HG02943 (cell line): ENCODE measurements around the gene CLDN3.
"Not testable (repeated sequence)": the region's sequence is repeated elsewhere in the genome, so short reads cannot be mapped to it uniquely, and the experiment has no call there.

ENCODE experiments used
- ATAC-seq: cut with Tn5 transposase; IDR thresholded peaks from one replicate; pipeline ENCODE4 v1.9.1; 2021; ENCODE audit warnings: mild to moderate bottlenecking, low read depth, moderate library complexity; ENCODE audit not compliant: unreplicated experiment

CLDN3 gene, protein sequence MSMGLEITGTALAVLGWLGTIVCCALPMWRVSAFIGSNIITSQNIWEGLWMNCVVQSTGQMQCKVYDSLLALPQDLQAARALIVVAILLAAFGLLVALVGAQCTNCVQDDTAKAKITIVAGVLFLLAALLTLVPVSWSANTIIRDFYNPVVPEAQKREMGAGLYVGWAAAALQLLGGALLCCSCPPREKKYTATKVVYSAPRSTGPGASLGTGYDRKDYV

DNA sequence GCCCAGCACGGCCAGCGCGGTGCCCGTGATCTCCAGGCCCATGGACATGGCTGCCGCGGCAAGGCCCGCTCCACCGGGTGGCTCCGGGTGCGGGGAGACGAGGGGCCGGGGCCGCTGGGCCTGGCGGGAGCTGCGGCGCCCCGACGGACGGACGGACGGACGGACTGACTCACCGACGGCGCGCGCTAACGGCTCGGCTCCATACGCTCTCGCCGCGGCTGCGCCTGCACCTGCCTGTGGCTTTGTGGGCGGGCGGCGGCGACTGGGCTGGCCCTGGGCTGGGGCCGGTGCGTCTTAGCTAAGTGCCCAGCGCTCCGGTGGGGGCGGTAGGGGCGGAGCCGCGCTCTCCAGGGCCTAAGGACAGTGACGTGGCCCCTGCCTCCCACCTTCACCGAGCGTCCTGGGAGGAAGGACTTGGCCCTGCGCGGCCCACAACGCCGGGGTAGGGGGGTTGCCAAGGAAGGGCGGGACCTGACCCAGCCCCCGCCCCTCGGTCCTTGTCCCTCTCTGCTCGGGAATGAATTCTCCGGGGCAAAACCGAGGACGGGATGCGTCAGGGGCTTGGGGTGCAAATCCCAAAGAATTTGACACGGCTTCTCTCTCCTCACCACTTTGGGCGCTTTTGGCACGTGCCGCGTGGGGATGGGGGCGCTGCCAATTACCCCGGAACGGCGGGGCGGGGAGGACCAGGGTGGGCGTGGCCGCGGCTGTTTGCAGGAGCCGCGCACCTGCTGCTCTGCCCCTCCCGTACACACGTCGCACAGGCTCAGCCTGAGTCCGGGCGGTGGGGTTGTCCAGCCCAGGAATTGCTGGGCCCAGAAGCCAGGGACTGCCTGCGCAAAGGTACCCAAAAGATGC lies at the start of gene CLDN3:
TSS of gene CLDN3 (minus strand) at position 269 of the 858 bp plus-strand sequence. CDS start at position 48, 221 bp downstream.
- ATAC-seq: no peak

DNA sequence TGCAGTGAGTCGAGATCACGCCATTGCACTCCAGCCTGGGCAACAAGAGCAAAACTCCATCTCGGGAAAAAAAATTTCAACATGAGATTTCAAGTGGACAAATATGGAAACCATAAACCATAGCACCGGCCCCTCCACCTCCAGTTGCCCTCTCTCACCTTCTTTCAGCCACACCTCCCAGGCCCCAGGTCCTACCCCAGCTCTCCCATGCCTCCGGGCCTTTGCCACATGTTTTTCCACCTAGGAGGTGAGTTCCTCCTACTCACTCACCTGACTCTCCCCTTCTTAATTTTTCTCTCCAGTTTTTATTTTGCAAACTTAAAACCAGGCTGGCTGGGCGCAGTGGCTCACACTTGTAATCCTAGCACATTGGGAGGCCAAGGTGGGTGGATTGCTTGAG lies 47.1 kb upstream of the CLDN3 start:
- ATAC-seq: no peak

DNA sequence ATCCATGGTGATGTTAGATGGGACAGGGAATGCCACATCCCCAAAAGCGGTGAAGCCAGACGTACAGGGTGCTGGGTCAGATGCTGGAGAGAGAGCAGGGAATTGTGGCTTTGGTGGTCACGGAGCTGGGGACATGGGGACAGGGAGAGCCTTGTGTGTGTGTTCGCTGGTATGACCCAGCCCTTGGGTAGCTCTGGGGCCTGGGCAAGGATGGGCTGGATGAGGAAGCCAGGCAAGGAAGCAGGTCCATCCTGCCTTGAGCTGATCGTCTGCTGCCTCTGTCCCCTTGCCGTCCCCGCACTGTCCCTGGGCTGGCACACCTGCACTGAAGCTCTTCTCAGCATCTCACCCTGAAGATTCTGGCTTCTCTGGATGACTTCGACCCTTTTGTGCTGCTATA lies 45.4 kb upstream of the CLDN3 start:
- no peak for ATAC-seq

DNA sequence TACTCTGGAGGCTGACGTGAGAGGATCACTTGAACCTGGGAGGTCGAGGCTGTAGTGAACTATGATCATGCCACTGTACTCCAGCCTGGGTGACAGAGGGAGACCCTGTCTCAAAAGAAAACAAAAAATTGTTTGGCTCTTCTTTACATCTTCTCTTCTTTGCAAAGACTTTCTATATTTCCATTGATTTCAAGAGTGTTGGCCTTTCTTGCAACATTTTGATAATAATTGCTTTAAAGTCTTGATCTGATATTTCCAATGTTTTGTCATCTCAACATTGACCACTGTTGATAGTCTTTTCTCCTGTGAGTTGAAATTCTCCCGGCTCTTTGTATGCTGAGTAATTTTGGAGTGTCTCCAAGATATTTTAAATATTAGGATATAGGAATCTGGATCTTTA lies 42.9 kb upstream of the CLDN3 start:
- ATAC-seq: no peak

DNA sequence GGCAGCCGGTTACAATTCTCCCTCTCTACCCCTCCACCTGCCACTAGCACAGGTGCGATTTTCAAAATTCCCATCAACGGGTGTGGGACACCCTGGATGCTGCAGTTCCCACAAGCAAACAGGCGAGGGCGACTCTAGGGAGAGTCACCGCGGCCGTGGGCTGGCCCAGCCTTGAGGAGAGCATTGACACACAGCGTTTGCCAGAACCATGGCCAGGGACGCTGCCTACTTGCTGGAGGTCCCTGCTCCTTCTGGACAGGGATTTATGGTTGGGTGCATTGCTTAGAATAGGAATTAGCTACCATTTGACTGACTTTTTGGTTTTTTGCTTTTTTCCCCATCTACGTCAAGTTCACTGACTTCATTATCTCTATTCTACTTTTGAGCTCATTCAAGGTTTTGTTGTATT lies 41.7 kb upstream of the CLDN3 start:
- ATAC-seq: no peak

DNA sequence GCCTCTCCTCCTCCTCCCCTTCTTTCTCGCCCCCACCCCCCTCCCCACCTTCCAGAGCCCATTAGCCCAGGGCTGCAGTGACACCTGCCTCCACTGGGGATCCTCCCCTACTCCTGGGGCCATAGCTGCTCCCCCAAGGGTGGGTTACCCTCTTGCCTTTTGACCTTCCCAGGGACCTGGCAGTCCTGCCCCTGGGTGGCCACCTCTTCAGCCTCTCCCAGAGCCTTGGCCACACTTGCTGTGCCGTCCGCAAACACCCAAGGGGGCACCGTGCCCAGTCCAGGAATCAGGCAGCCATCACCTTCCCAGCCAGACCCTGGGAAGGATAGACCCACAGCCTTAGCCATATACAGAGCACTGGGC lies 40.9 kb upstream of the CLDN3 start:
- no peak for ATAC-seq

DNA sequence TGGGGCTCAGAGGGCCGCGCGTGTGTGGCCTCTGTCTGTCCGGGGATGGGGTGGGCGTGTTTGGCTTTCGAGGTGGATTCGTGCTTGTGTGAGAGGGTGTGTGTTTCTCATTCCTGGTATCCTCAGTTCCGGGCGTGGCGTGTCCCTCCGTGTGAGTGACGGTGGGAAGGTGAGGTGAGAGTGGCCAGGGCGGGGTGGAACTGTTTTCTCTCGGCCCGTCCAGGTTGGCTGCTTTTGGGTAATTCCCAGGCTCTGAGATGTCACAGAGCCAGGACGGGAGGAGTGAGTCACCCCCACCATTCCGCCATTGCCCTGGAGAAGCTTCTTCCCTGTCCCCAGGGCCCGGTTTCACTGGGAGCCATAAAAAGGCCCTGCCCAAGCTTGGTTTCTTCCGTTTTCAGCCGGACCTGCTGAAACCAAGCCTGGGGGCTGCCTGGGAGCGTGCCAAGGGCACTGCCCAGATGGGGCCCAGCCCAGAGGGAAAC lies 39.4 kb upstream of the CLDN3 start:
- ATAC-seq: no peak

DNA sequence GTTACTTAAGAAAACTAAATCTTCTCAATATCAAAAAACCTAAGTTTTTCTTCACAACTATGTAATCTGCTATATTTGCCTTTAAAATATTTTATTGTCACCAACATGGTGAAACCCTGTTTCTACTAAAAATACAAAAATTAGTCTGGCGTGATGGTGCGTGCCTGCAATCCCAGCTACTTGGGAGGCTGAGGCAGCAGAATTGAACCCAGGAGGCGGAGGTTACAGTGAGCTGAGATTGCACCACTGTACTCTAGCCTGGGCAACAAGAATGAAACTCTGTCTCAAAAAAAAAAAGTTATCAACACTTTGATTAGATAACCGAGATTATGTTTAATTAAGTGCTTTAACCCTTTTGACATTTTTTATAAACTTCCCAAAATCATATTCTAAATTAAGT lies 32.4 kb upstream of the CLDN3 start:
- no peak for ATAC-seq

DNA sequence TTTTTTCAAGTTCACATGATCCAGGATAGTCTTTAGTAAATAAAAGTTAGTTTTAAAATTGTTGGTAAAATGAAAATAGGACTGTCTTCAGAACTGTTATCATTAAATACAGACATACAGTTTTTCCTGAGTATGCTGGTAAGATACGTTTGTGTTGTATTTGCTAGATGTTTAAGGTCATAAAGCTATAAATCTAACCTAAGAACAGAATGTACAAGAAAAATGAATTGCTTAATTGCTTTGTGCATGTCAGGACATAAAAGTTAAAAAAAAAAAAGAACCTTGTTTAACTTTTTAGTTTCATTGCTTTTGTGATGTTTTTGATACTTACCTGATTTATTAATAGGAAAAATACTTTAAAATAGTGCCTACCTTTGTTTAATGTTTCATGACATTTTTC lies 31.5 kb upstream of the CLDN3 start:
- ATAC-seq: no peak

DNA sequence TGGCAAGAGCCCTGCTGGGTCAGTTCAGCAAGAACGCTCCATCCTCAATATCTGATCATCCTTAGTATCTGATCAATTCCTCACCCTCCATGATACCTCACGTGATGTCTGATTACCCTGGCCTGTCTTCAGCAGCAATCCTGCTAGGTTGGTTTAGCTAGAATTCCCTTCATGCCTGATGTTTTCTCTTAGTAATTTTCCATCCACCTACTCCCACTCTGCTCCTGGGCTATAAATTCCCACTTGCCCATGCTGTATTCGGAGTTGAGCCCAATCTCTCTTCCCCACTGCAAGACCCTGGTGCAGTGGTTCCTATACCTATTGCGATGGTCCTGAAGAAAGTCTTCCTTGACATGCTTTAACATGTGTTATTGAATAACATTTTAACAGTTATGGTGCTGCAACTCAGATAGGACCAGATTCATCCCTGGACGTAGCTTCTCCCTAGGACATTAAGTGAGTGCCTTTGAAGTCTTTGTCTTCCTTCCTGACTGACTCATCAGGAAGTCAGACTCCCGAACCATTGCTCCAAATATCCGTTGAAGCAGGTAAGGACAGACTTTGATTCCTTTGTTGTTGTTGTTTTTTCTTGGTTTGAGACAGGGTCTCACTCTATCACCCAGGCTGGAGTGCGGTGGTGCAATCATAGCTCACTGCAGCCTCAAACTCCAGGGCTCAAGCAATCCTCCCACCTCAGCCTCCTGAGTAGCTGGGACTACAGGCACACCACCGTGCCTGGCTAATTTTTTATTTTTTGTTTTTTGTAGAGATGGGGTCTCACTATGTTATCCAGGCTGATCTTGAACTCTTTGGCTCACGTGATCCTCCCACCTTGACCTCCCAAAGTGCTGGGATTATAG lies 29.4 kb upstream of the CLDN3 start:
- no peak for ATAC-seq

DNA sequence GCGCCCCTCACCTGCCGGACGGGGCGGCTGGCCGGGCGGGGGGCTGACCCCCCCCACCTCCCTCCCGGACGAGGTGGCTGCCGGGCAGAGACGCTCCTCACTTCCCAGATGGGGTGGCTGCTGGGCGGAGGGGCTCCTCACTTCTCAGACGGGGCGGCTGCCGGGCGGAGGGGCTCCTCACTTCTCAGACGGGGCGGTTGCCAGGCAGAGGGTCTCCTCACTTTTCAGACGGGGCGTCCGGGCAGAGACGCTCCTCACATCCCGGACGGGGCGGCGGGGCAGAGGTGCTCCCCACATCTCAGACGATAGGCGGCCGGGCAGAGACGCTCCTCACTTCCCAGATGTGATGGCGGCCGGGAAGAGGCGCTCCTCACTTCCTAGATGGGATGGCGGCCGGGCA lies 27.1 kb upstream of the CLDN3 start:
- ATAC-seq: not testable (repeated sequence)

DNA sequence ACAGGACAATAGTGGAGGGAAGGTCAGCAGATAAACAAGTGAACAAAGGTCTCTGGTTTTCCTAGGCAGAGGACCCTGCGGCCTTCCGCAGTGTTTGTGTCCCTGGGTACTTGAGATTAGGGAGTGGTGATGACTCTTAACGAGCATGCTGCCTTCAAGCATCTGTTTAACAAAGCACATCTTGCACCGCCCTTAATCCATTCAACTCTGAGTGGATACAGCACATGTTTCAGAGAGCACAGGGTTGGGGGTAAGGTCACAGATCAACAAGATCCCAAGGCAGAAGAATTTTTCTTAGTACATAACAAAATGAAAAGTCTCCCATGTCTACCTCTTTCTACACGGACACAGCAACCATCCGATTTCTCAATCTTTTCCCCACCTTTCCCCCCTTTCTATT lies 26.6 kb upstream of the CLDN3 start:
- ATAC-seq: not testable (repeated sequence)

DNA sequence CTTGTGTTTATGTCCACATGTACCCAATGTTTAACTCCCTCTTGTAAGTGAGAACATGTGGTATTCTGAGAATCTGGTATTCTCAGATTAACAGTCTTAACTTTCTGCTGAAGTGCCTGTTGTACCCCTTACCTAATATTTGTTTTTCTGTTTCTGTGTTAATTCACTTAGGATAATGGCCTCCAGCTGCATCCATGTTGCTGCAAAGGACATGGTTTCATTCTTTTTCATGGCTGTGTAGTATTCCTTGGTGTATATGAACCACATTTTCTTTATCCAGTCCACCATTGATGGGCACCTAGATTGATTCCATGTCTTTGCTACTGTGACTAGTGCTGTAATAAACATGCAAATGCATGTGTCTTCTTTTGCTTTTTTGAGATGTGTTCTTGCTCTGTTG lies 25.1 kb upstream of the CLDN3 start:
- not testable (repeated sequence) for ATAC-seq

DNA sequence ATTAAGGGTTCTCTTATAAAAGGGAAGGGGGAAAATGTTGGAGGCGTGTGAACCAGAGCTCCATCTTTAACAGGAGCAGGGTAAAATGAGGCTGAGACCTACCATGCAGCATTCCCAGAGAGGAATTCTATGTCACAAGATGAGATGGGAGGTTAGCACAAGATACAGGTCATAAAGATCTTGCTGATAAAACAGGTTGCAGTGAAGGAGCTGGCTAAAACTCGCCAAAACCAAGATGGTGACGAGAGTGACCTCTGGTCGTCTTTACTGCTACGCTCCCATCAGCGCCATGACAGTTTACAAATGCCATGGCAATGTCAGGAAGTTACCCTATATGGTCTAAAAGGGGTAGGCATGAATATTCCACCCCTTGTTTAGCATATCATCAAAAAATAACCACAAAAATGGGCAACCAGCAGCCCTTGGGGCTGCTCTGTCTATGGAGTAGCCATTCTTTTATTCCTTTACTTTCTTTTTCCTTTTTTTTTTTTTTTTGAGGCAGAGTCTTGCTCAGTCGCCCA lies 21.2 kb upstream of the CLDN3 start:
- ATAC-seq: not testable (repeated sequence)

DNA sequence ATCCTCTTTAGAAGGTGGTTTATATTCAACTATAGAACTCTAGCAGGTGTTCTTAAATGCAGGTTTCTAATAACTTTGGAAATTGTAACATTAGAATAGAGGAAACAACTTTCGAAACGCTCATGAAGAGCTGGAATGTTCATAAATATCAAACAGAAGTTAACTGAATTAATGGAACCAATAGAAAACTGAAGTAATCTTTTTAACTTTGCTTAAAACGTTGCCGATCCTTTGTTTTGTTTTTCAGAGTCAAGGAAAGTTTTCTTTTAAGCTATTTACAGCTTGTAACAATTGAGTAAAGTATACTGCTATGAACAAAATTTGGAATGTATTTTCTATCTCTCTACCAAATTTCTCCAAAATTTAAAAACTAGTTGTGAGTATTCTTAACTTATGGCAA lies 19.0 kb upstream of the CLDN3 start:
- ATAC-seq: no peak

DNA sequence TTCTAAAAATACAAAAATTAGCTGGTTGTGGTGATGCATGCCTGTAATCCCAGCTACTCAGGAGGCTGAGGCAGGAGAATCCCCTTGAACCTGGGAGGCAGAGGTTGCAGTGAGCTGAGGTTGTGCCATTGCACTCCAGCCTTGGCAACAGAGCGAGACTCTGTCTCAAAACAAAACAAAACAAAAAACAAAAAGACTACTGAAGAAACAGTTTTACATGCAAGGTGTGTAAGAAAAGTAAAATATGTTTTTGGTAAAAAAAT lies 17.6 kb upstream of the CLDN3 start:
- not testable (repeated sequence) for ATAC-seq

DNA sequence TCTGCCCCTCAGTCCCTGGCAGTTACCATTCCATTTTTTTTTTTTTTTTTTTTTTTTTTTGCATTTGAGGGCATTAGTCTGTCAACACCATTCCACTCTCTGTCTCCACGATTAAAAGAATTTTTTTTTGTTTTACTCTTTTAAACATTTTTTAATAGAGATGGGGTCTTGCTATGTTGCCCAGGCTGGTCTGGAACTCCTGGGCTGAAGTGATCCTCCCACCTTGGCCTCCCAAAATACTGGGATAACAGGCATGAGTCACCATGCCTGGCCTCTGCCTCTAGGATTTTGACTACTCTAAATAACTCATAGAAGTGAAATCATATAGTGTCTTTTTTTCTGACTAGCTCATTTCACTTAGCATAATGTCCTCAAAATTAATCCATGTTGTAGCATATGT lies 16.5 kb upstream of the CLDN3 start:
- ATAC-seq: no peak

DNA sequence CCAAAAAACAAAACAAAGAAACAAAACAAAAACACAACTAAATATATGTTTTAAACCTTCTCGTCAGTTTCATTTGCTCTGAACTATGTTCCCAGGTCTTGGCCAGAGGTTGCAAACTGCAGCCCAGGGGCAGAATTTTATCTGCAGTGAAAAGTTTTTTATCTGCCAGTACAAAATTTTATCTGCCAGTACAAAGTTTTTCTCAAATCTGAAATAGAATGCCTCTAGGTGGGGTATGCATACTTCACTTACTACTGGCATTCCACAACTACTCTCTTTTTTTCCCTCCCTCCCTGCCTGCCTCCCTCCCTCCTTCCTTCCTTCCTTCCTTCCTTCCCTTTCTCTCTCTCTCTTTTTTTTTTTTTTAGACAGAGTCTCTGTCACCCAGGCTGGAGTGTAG lies 9.4 kb upstream of the CLDN3 start:
- ATAC-seq: no peak

DNA sequence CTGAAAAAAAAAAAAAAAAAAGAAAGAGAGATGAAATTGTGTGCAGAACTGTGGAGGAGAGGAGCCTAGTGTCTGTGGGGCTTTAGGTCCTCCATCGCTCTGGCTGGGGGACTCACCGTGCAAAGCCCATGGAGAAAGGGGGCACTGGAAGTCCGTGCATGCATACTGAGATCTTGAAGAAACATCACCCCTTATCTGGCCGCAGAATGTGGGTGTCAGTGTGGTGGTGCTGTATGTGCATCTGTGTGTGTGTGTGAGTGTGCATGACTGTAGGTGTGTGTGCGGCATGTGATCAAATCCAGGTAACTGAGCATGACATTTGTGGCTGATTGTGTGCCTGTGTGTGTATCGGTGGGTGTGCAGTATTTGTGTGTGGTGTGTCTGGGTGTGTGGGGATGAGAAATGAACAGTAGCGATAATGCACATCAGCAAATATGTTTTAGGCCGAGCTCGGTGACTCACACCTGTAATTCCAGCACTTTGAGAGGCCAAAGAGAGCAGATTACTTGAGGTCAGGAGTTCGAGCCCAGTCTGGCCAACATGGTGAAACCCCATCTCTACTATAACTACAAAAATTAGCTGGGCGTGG lies 8.8 kb upstream of the CLDN3 start:
- ATAC-seq: no peak

DNA sequence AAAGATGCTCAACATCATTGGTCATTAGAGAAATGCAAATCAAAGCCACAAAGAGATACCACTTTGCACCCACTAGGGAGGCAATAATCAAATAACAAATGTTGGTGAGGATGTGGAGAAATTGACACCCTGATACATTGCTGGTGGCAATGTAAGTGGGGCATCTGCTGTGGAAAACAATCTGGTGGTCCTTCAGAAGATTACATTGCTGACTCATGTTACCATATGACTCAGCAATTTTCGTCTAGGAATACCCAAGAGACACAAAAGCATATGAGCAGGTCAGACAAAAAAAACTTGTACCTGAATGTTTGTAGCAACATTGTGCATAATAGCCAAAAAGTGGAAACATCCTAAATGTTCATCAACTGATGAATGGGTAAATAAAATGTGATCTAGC lies 4.9 kb upstream of the CLDN3 start:
- ATAC-seq: no peak
